Stimulated activated CD8-positive, alpha-beta memory T cell treated with anti-CD3 and anti-CD28 coated beads, Interleukin-4, amount 100 ng/mL, for 4 hours (primary cell): ENCODE measurements around the gene RIPOR1.
A peak's percentile ranks its signal among the peaks of the same experiment; 100 is the strongest.
"Not testable (repeated sequence)": the region's sequence is repeated elsewhere in the genome, so short reads cannot be mapped to it uniquely, and the experiment has no call there.

Experiments used
- DNase-seq, 2 donors: peaks; one replicate each; pipeline ENCODE4 v3.0.0-alpha.2; 2020; ENCODE audit warnings: low read depth in 2 of 2, low spot score in 1 of 2

Gene RIPOR1, protein sequence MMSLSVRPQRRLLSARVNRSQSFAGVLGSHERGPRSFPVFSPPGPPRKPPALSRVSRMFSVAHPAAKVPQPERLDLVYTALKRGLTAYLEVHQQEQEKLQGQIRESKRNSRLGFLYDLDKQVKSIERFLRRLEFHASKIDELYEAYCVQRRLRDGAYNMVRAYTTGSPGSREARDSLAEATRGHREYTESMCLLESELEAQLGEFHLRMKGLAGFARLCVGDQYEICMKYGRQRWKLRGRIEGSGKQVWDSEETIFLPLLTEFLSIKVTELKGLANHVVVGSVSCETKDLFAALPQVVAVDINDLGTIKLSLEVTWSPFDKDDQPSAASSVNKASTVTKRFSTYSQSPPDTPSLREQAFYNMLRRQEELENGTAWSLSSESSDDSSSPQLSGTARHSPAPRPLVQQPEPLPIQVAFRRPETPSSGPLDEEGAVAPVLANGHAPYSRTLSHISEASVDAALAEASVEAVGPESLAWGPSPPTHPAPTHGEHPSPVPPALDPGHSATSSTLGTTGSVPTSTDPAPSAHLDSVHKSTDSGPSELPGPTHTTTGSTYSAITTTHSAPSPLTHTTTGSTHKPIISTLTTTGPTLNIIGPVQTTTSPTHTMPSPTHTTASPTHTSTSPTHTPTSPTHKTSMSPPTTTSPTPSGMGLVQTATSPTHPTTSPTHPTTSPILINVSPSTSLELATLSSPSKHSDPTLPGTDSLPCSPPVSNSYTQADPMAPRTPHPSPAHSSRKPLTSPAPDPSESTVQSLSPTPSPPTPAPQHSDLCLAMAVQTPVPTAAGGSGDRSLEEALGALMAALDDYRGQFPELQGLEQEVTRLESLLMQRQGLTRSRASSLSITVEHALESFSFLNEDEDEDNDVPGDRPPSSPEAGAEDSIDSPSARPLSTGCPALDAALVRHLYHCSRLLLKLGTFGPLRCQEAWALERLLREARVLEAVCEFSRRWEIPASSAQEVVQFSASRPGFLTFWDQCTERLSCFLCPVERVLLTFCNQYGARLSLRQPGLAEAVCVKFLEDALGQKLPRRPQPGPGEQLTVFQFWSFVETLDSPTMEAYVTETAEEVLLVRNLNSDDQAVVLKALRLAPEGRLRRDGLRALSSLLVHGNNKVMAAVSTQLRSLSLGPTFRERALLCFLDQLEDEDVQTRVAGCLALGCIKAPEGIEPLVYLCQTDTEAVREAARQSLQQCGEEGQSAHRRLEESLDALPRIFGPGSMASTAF

DNA sequence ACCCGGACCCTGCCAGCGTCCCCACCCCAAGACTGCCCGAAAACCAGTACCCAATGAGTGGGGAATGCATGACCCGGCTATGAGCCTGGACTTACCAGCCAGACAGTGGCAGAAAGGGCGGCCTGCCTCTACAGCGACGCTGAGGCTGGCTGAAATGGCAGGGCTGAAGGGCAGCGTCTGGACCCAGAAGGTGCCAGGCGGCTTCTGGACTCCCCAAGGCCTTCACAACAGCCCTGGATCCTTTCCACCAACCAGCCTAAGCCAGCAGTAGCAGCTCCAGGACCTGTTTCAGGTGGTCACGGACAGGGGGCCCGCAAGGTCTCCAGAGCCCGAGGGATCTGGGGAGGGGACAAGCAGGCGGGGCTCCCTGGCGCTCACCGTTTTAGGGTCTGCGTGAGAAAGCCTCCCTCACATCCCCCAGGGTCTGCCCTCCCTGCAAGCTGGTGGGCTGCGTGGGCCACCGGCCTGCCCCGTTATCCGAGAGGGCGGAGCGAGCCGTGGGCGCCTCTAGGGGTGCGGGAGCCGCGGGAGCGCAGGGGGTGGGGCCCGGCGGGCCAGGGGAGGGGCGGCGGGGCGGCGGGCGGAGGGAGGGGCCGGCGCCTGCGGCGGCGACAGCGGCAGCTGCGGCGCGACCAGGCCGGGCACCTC is at the start of gene RIPOR1:
RIPOR1 (plus strand) TSS at position 608 of the 648 bp plus-strand sequence. CDS start 9,618 bp downstream, outside the sequence.
- no peak for DNase-seq

DNA sequence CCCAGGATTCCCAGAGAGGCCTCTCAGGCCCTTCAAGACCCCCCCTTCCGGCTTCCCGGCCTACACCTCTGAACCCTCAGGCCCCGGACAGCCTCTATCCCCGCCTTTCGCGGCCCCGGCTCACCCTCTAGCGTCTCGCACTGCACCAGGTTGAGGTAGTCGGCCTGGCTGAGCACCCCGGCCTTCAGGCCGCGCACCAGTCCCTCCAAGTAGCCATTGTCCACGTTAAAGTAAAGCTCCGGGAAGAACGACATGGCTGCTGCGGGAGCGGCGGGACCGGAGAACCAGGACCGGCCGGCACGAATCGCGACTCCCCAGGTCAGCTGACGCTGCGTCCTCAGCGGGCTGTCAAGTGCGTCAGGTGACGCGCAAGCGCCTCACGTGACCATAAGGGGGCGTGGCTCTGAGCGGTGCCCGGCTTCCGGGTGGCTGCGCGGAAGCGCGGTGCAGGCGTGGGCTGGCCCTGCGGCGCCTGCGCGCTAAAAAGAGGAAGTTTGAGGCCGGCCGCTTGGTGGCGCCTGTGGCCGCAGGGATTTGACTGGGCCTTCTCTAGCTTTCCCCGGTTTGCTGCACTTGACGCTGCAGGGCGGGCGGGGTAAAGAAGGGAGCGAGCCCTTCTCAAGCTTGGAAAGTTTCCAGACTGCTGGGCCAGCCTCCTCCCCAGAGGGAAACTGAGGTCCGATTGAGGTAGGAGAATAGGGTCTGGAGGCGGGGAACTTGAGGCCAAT is 47.6 kb upstream of the RIPOR1 start, which contains the start of gene ATP6V0D1:
ATP6V0D1 (minus strand) TSS at position 325 of the 728 bp plus-strand sequence; CDS start at position 254, 71 bp downstream.
- peak; percentile 96 to 97 for DNase-seq

DNA sequence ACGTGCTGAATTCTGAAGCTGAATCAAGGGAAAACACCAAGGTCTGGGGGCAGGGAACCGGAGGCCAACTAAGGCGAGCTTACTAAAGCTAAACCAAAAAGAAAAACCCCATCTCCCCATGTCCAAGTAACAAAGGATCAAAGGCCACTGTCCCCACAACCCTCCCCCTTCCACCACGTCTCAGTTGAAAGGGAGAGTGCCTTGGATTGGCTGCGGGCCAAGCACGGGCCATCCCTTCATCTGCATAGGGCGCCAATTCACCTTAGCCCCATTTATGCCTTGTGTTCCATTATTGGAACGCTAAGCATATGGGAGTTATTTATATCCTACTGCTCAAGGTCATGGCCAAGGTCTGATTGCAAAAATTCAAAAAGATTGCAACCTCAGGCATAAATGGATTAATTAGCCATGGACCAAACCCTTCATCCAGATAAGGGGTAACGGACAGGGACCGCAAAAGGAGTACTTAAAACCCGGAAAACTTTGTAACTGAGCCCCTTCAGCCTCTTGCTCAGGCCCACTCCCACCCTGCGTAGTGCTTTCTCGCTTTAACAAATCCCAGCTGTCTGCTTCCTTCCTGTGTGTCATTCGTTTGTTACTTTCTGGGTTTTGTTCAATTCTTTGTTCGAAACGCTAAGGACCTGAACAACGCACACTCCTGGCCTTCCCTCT is 46.9 kb upstream of the RIPOR1 start:
- DNase-seq: peak in 1 of 2 donors; percentile 16

DNA sequence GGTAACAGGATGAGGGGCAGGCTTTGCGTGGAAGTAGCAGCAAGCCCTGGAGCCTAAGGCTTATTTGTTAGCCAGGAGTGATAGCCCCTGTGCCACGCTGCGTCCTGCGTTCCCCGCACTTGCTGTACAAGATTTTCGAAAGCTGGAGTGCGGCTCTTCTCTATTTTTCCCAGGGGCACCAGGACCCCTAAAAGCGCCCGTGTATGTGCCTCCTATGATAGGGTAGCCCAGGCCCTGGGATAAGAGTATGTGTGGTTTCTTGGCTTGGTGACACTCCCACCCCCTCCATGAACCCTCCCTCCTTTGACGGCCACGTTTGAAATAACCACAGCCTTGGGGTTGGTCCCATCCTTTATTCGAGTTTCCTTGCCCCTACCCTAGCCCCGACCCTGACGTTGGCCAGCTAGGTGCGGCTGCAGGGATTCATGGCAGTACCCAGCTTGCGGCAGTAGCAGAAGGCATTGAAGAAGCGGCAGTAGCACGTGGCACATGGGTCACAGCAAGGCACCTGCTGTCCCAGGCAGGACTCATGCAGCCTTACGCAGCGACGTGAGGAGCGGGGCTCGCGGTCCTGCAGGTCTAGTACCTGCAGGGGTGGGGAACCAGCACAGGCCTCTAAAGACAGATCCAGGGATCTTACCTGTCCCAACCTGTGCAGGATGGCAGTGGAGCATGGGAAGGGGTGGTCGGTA is 46.2 kb upstream of the RIPOR1 start:
- no peak for DNase-seq

DNA sequence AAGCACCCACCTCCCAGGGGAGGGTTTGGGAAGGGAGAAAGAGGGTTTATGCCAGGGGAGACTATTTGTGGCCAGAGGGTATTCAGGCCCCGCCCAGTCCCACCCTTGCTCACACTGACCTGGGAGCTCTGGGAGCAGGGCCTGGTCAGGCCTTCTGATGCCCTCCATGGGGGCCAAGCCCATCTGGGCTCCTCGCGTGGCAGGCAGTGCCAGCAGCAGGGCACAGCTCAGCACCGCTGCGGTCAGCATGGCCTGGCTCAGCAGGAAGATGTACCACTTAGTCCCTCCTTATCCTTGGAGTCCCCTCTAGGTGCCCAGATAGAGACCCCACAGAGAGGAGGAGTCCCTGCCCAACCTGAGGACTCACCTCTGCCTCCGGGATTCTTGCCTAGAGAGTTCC is 45.5 kb upstream of the RIPOR1 start, which contains the start of gene AGRP:
AGRP (minus strand) TSS at position 398 of the 400 bp plus-strand sequence; CDS start at position 249, 149 bp downstream.
- DNase-seq: no peak

DNA sequence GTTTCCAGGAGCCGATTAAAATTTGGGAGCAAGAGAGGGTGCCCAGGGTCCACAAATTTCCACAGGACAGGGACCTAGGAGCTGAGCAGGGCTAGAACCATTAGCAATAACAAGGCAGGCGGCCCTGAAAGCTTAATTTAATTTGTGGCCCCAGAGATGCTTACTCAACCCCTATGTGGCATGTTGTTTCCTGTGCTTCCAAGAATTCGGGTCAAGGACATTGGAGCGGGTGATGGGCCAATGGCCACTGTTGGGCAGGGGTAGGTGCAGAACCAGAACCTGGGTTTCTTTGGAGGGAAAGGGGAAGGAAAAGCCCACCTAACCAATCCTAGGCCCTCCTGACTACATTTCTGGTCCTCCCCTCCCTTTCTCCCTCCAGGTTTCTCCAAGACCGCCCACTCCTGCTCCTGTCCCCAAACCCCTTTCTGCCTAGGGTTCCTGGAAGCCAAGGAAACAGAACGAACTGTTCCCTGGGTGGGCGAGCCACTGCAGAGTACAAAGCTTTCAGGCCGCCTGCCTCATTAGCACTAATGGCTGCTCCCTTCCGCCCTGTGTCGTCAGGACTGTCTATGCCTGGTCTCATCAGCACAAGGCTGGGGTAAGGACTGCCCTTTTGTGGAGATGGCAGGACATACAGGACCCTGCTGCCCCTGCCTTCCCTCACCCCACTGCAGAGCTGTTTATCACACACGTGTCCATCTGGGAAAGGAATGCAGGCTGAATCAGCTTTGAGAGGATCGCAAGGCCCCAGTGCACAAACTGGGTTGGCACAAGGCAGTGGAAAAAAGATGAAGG is 44.7 kb upstream of the RIPOR1 start:
- no peak for DNase-seq

DNA sequence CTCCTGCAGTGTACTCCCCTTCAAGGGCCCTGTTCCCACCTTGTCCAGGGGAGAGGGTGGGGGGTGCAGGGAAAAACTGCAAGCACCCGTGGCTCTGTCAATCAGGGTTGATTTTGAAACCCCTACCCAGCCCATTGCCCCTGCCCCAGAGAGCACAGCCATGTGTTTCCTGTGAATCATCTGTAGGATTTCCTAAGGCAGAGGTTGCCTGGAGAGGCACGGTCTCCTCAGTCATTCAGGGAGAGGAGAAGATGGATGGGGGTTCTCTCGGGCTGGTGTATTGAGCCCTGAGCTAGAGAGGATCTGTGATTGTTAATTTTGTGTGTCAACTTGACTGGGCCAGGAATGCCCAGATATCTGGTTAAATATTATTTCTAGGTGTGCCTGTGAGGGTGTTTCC is 41.8 kb upstream of the RIPOR1 start:
- DNase-seq: no peak

DNA sequence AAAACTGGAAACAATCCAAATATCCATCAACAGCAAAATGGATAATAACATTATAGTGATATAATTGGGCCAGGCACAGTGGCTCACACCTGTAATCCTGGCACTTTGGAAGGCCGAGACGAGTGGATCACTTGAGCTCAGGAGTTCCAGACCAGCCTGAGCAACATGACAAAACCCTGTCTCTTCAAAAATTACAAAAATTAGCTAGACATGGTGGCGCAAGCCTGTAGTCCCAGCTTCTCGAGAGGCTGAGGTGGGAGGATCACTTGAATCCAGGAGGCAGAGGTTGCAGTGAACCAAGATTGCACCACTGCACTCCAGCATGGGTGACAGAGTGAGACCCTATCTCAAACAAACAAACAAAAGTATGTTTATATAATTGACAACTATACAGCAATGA is 41.1 kb upstream of the RIPOR1 start:
- not testable (repeated sequence) for DNase-seq

DNA sequence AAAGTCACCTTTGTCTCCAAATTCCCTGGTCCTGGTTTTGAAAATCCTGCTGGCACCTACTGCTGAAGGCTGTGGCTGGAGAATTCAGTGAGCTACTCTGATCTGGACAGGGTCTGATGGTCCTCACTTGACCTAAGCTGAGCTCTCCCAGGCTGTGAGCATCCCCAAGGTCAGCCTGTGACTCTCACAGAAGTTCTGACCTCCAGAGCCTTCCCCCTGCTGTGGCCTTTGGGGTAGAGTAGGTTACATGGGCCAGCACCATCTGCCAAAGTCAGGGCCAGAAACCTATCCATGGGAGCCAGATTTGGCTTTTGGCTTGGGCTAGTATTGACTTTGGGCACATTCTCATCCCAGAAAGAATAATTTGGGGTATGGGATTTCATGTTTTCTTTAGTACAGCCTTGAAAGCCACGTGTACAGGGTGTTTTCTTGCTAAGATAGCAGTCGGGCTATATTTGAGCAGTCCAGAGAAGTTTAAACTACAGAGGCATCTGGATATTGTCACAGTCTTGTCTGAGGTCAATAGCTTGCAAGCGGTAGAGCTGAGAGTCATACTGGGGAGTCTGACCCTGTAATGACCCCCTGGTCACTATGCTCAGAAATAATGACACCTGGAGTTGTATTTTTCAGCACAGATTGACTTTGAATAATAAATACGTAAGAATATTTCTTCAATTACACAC is 39.1 kb upstream of the RIPOR1 start:
- no peak for DNase-seq

DNA sequence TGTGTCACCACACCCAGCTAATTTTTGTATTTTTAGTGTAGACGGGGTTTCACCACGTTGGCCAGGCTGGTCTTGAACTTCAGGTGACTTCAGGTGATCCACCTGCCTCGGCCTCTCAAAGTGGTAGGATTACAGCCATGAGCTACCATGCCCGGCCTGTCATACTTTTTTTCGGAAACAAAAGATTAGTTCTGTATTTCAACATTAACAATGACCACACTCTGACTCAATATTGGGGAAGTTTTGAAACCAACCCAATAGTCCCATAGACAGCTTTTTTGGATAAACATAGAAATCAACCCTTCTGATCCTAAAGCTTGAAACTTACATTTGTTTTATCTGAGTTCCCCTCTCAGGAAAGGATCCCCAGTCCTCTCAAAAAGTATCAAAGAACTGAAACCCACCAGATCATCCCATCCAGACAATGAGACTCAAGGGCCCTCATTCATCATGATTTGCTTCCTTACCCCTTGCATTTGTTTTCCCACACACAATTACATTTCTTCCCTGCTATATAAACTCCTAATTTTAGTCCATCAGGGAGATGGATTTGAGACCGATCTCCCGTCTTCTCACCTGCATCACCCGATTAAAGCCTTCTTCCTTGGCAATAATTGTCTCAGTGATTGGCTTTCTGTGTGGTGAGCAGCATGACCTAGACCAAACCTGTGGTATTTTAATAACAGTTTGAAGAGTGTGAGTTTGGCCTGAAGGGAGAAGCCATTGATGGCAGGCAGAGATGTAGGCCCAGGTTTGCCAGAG is 38.1 kb upstream of the RIPOR1 start:
- no peak for DNase-seq

DNA sequence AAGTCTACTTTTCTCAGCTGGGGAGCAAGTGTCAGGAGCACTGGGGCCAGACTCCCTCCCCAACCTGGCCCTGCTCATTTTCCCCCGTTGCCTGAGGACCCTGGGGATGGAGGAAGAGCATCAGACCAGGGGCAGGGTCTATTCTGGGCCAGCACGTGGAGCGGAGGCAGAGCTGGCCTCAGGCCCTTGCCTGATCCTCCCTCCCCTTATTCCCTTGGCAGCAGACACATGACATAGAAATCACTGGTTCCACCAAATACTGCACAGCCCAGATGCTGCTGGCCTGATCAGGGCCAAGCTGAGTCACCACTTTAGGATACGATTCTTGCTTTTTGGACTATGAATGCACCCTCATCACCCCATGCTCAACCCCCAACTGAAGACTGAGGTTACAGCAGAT is 29.5 kb upstream of the RIPOR1 start:
- DNase-seq: no peak

DNA sequence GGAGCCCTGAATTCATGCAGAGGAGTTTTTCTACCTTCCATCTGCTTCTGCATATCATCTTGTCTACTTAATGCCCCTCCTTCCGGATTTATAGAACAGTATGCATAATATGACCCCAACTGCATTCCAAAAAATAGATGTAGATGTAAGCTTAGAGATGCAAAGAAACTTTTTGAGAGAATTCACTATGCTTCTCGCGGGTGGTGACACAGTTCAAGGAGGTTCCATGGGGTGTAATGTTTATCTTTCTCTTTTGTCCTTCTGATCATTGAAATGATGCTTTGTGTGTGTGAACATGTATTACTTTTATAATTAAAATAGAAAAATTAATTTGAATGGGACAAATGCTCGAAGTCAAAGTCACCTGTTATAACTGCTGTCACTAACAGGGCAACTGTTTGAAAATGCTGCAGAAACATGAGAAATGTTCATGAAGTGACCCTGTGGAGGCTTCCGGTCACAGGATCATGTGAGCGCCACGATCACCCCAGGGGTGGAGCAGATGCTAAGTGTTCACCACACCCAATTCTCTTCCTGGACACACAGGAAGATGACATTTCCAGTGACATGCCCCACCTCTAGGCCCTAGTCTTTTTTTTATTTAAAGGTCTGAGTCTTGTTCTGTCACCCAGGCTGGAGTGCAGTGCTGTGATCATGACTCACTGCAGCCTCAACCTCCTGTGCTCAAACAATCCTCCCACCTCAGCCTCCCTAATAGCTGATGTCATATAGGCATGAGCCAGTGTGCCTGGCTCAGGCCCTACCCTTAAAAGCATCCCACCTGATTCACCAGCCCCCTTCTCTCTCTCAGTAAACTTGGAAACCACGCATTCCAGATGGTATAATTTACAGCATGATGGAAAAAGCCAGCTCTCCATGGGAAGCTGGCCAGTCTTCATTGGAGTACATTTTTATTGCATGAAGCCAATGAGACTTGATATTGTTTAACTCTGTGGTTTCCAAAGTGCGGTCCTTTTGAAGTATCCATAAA is 24.3 kb upstream of the RIPOR1 start:
- DNase-seq: peak in 1 of 2 donors; percentile 22

DNA sequence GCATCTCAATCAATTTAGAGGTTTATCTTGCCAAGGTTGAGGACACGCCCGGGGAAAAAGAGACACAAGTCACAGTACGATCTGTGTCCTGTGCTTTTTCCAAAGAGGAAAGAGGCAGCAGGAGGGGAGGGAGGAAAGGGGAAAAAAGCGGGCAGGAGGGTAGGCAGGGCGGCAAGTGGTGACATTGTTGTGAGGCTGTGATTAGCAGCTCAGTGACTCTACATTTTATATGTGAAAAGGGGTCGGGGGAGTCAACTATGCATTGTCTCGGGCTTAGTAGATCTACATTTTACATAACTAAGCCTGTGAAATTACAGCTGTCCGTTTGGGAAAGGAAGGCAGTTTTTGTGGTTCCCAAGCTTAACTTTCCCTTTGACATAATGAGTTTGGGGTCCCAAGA is 22.2 kb upstream of the RIPOR1 start:
- no peak for DNase-seq

DNA sequence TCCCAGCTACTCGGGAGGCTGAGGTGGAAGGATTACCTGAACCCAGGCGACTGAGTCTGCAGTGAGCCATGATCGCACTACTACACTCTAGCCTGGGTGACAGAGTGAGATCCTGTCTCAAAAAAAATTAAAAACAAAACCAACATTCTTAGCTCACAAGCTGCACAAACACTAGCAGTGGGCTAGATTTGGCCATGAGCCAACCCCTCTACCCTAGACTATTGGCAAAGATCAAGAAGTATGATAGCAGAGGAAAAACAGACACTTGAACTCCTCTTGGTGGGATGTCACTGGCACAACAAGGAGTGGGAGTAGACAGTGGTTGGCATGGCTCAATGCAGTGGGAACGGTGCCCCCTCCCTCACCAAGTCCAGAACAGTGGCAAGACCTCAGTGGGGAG is 19.6 kb upstream of the RIPOR1 start:
- DNase-seq: no peak

DNA sequence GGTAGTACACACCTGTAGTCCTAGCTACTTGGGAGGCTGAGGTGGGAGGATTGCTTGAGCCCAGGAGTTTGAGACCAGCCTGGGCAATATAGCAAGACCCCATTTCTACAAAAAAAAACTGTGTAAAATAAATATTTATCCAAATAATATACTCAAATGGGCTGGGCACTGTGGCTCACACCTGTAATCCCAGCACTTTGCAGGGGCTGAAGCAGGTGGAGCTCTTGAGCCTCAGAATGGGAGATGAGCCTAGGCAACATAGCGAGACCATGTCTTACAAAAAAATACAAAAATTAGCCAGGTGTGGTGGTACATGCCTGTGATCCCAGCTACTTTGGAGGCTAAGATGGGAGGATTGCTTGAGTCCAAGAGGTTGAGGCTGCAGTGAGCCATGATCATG is 14.7 kb upstream of the RIPOR1 start:
- not testable (repeated sequence) for DNase-seq
